Inferior parietal cortex (tissue), 1 donor: ENCODE measurements around the gene UBR4.

ENCODE experiments used
- DNase-seq: peaks from one replicate; pipeline ENCODE4 v3.0.0-alpha.2; 2016; ENCODE audit errors: extremely low spot score

Gene UBR4

DNA sequence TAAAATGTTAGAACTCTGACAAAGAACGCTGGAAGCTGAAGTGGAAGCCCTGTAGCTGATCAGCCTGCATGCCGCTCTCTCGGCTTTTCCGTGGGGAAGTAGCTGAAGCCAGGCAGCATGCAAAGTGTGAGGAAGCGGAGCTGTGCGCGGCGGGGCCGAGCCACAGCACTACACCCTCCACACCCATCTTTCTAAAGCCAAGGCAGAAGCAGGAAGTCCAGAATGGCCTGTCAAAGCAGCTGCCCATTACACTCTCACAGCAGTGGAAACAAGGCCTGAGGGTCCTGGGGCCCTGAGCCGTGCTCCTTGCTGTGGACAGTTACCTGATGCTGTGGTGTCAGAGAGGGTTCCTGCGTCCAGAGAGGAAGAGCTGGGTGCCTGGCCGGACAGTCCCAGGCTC lies 69.6 kb downstream of the UBR4 start:
- DNase-seq: no peak

DNA sequence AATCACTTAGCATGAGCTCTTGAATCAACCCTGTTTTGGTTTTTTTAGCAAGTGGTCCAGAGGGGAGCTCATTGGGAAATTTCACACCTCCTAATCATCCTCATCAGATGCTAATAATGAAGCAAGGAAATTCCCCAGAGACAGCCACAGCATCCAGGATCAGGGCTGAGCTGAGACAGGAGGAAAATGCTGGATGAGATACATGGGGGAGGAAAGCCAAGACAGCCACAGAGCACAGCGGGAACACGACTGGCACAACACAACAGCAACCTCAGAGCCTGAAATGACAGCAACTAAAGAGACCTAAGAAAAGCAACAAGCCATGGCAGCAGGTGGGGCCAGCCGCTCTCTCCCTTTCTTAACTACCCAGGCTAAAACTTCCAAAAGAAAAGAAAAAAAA lies 70.4 kb downstream of the UBR4 start:
- no peak for DNase-seq

DNA sequence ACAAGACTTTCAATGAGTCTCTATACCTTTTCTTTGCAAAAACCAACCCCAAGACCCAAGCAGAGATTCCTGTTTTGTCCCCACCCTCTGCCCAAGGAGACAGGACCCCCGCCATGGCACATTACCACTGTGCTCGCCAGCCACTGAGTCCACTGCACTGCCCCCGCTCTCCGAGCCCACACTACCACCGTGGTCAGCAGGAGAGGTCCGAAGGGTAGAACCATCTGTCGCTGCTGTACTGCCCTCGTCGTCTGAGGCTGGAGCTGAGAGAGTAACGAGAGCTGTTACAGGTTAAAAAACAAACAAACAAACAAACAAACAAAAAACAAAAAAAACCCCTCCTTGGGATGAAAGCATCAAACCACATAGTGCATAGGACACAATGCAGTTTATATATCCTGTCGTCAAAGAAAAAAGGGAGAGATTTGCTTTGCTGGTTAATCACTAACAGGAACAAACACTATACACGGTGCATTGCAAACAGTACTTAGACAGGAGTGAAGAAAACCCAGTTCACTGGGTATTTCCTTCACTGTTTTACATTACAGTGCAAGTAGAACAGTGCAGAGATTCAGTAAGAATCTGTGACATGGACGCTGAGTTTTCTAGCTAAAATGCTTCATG lies 71.0 kb downstream of the UBR4 start:
- no peak for DNase-seq

DNA sequence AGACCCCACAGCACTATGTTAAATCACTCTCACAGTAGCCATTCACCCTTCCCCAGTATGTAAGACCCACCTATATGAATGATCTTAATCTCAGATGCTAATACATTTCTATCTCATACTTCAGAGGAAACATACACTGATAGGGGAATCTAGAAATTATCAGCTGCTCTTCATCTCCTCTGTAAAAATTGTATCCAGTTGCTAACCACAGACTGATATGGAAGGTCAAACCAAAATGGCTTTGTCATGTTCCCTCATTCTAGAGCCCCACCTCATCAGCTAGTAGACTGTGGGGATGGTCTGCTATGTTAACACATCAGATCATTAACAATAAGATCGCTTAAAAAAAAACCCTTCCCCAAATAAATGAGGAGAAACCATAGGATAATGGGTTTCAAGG lies 71.7 kb downstream of the UBR4 start:
- no peak for DNase-seq

DNA sequence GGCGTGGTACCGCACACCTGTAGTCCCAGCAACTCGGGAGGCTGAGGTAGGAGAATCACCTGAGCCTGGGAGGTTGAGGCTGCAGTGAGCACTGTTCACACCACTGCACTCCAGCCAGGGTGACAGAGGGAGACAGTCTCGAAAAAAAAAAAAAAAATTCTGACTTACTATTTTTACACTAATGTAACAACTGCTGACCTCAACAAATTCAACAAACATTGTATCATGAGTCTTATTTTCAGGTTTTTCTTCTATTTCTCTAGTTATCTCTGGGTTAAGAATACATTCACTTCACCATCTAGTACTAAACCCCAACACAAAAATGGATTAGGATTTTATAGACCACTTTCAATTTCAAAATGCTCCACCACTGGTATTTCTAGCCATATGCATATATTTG lies 72.9 kb downstream of the UBR4 start:
- DNase-seq: no peak

DNA sequence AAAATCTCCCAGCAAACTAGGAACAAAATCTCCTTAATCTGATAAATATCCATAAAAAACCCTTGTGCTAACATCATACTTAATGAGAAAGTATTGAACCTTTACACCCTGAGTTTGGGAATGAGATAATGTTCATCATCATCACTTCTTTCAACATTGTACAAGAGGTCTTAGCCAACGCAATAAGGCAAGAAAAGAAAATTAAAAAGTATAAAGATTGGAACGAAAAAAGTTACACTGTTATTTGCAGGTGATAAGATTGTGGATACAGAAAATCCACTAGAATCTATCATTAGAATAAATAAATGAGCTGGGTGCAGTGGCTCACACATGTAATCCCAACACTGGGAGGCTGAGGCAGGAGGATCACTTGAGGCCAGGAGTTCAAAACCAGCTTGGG lies 76.7 kb downstream of the UBR4 start:
- no peak for DNase-seq

DNA sequence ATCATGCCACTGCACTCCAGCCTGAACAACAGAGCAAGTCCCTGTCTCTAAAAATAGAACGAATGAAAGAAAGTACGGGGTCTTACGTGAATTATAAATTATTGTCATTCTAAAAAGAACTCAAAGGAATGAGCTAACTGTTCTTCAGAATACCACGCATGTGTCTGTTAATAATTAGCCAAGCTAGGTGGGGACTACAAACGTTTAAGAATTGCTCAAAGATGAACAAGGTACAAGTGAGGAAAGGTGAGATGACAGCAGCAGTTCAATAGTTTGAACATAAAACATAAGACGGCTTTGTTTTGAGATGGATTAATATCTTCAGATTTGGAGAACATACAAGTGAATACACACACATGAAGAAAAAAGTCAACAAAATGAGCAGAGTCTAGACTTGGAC lies 79.6 kb downstream of the UBR4 start:
- DNase-seq: no peak

DNA sequence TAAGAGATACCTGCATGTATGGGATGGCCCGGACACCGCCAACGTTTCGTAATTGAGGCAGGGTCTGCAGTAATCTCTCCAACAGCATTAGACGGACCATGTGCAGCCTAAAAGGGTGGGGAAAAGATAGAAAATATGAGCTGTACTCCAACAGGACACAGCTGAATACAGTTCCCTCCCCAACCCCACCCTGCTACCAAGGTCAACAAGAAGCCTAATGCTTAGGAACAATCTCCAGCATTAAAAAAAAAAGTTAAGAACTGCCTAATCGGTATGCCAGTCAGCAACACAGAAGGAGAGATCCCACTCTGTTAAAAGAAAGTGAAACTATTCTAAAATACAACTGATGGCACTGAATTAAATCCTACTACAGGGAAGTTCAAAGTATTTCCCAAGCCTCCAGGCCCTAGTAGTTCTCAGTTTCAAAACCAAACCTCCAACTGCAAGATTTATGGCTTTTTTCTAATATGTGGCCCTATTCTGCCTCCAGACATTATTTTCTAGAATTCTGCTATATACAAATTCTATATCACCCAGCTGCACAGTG lies 81.0 kb downstream of the UBR4 start:
- no peak for DNase-seq

DNA sequence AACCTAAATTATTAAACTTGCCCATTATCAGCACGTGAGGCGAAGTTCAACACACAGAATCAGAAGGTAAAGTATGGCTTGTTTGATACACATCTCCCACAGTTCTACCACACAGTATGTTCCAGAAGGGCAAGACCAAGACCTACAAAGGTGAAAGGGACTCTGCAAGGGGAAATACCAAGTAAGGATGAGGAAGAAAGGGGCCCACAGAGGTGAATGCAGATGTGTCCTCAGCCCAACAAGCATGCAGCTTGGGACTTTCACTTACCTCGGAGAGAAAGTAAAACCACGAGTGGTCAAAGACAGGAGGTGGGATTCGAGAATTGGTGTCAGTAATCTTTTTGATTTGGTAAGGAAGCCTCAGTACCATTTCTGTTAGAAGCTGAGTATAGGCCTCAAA lies 85.8 kb downstream of the UBR4 start:
- DNase-seq: no peak

DNA sequence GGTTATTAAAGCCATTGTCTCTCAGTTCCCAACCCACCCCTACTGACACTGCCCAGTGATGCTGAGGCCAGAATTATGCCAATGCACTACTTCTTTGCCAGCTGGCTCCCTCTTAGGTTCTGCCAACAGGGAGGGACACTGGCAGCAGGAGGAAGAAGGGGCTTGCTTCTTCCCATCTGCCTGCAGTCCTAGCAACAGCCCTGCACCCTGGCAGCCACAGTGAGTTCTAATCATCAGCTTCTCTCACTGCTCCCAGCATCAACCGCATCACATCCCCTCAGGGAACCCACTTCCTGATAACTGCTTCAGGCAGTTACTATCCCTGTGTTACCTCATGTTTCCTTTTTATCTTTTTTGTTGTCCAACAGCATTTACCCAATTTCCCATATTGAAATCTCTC lies 86.2 kb downstream of the UBR4 start:
- peak; percentile 3 for DNase-seq

DNA sequence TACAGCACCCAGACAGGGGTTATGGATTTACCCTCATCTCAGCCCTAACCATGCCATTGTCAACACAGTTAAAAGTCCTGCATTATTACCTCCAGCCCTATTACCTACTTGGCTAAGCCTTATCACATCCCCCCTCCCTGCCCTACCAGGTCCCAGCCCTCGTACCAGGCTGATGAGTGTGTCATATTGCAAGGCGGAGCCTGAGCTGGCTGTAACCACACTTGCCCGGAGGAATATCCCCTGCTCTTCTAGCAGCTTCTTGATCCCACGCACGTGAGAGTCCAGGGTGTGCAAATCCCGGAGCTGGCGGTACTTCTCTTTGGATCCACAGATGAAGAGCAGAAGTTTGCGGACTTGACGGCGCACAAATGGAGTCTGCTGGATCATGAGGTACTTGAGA lies 87.4 kb downstream of the UBR4 start:
- DNase-seq: no peak

DNA sequence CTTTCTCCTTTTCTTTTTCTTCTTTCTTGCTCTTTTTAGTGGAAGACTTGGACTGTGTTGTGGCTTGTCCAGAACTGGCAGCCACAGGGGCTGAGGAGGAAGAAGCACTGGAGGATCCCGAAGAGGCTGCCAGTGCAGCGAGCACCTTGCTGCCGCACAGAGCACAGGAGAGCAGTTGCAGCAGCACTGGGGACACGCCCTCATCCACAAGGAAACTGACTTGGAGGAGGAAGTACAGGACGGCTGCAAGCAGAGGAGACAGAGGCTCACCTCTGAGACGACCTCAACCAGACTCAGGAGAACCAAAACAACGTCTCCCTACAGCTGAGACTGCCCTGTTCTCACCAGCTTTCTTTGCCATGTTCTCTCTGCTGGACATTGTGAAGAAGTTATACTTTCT lies 88.9 kb downstream of the UBR4 start:
- no peak for DNase-seq

DNA sequence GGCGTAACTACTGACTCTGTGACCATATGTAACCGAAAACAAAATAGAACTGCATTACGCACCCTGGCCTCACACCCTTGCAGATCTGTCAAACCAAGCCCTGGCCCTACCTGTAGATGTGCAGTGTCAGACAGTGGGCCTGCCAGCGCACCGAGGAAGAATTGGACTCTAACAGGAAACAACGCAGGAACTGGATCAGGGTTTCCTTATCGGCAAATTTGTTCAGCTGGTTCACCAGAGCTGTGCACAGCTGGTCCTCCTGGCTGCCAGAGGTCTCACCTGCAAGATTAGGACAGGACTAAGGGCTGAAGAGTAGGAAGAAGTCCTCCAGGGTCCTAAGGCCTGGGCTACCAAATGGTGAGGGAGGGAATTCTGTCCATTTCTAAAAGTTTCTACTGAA lies 90.0 kb downstream of the UBR4 start:
- no peak for DNase-seq

DNA sequence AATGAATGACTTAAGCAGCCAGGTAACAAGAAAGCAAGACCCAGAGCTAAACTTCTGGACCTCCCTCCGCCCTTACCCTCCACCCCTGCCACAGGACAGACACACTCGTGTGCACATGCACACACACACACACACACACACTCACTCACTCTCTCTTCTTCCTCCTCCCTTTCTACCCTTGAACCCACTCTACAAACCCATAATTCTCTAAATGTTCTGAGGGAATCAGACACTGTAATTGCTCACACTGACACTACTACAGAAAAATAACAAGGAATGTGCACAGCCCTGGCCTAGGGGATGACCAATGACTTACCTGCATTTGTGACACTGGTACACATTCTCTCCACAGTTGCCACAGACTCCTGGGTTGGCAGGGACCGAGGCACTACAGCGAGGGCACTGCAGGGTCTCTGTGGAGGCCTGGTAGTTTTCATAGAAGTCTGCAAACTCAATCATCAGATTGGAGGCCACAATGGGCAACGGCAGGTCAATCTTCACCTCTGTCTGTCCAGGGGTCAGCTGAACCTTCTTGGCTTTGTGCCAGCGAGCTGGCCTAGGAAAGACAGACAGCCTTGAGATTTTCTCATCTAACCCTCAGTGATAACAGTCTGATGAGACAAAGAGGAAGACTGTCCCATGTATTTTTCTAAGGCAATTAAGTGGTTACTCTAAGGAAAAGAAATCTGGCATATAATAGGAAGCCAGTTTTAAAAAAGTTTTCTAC lies 94.8 kb downstream of the UBR4 start:
- DNase-seq: no peak

DNA sequence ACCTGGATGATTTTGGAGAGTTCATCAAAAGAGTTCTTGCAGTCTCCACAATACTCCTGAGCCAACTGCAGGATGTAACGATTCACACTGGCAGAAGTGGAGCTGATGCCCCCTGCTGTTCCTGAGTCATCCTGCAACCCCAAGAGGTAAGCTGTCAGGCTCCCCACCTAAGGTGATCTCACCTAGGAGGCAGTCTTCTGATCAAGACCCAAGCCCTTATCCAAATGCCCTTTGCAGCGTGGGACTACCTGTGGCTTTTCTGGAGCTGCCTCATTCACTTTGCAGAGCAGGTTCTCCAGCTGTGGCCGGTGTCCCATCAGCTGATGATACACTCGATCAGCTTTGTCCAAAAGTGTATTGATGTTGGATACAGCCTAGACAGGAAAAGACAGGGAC lies 96.4 kb downstream of the UBR4 start:
- peak; percentile 17 for DNase-seq

DNA sequence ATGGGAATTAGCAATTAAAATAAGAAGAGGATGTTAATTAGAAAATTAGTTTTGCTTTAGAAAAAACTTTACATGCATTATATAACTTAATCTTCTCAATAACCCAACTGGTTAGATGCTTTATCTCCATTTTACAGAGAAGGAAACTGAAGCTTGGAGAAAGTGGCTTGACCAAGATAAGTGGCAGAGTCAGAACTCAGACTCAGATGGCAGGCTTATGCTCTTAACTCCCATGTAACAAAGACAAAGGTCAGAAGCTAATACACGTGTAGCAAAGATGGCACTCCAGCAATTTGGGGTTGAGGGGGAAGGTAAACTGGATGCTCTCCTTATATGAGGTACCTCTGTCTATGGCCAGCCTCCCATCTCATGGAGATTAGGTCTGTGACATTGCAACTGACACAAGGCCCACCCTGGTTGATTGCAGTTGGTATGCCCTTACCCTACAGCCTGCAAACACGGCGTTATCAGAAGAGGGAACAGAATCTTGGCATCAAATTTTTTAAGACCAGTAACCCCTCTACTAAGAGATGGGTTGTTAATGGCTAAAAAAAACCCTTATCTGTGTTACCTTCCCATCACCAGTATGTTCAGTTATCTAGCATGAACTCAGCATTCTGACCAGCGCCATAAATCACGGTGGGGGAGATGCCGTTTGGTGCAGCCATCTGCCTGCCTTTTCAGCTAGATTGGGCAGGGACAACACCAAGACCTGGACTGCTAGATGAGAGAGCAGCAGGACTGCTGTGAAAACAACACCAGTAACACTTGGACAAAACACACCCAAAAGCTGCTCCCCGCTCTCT lies 97.0 kb downstream of the UBR4 start:
- no peak for DNase-seq

DNA sequence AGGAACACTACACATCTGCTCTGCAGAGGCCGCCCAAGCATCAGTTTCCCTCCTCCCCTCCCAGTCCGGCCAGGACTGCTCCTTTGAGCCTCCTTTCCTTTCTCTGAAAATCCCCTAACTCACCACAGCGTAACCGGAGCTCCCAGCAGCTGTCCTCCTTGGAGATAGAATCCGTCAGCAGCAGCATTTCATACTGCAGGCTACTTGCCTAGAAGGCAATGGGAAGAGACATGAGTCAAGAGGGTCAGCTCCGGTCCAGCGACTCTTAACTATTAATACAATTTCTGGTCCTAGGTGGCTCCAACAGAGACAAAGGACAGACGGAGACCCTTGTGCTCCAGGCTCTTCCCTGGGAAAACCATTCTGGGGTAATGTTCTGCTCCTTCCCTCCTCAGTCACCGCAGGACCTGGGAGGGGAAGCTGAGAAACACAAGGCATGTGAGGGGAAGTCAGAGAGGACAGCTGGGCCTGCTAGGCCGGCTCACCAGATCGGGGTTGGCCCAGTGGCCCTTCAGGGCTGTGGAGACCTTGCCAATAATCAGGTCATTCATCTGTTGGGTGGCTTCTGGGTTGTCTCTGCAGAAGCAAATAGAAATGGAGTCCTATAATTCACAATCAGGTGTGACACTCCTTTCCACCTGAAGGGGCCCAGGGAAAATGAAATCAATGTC lies 99.7 kb downstream of the UBR4 start:
- DNase-seq: no peak

DNA sequence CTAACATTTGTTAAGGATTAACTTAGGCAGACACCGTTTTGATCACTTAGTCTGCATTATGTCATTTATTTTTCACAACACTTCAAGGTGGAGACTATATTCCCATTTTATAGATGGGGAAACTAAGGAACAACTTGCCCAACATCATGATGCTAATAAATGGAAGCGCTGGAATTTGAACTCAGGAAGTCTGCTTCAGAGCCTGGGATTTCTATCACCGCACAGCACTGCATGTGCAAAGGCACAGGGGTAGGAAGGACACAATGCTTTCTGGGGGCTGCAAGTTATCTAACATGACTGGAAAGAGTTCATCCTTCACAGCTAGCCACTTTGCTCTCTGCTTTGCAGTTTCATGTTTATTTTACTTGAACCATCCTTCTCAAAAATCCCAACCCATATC lies 100.5 kb downstream of the UBR4 start:
- DNase-seq: no peak

DNA sequence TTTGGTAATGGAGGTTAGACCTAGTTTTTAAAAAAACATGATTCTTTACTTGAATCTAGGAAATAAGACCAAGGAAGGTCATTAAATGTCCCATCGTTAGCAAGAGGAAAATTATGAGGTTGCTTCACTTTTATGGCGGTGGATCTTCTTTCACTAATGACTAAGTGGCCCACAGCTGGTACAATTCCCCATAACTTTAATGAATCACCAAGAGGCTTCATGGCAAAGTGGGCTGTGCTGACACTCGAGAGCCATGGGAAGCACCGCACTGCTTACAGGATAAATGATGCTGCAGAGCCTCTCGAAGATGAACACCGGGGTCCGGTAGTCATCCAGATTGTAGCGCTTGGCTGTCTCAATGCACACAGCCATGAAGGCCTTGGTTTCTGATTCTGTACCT lies 108.8 kb downstream of the UBR4 start:
- no peak for DNase-seq

DNA sequence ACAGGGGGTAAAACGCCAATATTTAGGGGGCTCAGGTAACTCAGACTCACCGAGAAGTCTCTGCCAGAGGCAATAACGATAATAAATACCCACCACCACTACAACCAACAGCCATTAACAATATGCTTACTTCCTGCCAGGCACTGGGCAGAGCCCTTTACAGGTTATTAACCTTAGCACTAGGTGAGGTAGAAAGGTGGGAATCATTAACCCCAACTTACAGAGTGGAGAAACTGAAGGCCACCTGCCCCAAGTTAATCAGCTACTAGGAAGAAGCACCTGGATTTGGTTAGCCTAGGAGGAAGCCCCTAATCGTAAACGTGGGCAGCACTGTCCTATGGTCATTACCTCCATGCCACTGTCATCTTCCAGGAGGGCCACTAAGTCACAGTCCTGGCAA lies 110.0 kb downstream of the UBR4 start:
- DNase-seq: no peak

DNA sequence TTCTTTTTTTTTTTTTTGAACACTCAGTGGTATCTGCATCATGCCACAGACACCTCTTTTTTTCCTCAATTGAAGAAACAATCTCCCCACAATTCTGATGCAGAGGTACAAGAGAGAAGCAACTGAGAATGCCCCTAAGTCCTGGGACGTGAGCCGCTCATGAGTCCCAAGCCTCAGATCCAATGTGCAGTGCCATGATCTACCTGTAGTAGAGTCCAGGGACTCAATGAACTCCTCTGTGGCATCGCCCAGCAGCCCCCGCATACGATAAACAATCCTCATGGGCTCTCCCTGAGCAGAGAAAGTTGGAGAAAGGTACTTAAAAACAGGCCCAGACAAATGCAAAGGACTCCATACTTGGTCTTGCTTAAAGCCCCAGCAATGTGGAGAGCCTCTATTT lies 113.1 kb downstream of the UBR4 start:
- no peak for DNase-seq
